GM12891 (cell line): ENCODE results near the gene GOLT1B.

Source experiments
- DNase-seq: peaks from one replicate; pipeline ENCODE4 v3.0.0; 2011; ENCODE audit warnings: low spot score; ENCODE audit not compliant: insufficient read length
- FAIRE-seq: peaks from 2 replicates; lab custom pipeline; 2011; peaks lifted over from hg19 to GRCh38; lab: Jason Lieb, UNC
- PAX5 ChIP-seq: IDR thresholded peaks from 2 replicates; pipeline ENCODE4 v1.6.1; 2011; ENCODE audit warnings: low read length, moderate library complexity, mild to moderate bottlenecking; ENCODE audit not compliant: insufficient read depth, severe bottlenecking
- POLR2A ChIP-seq: IDR thresholded peaks from 2 replicates; pipeline ENCODE4 v1.6.1; 2011; ENCODE audit warnings: low read depth, low read length, control low read depth
- POLR2AphosphoS5 ChIP-seq: IDR thresholded peaks from 2 replicates; pipeline ENCODE4 v1.6.1; 2011; ENCODE audit warnings: low read depth, low read length, control low read depth
- POU2F2 ChIP-seq: IDR thresholded peaks from 2 replicates; pipeline ENCODE4 v1.6.1; 2011; ENCODE audit warnings: low read depth, mild to moderate bottlenecking, control low read depth, low read length, moderate library complexity
- SPI1 ChIP-seq: IDR thresholded peaks from 2 replicates; pipeline ENCODE4 v1.6.1; 2011; ENCODE audit warnings: low read depth, low read length, control low read depth
- TAF1 ChIP-seq: IDR thresholded peaks from 2 replicates; pipeline ENCODE4 v1.6.1; 2011; ENCODE audit warnings: low read depth, low read length, control low read depth

GOLT1B gene

GRCh38 chr12:21541773-21542172 is 40.2 kb downstream of the GOLT1B start:
- DNase-seq: no peak
- no peak for FAIRE-seq
- no peak for TF ChIP-seq POLR2A
- no peak for TF ChIP-seq PAX5
- TF ChIP-seq TAF1: no peak
- TF ChIP-seq SPI1: no peak
- TF ChIP-seq POU2F2: no peak
- TF ChIP-seq POLR2AphosphoS5: no peak

- TF ChIP-seq SPI1: no peak
- no peak for DNase-seq
- FAIRE-seq: no peak
These were observed 40.8 kb downstream of the GOLT1B start for GRCh38 chr12:21542403-21542802.

GRCh38 chr12:21543151-21543550 is 41.6 kb downstream of the GOLT1B start:
- no peak for DNase-seq
- no peak for FAIRE-seq
- no peak for TF ChIP-seq POU2F2
- TF ChIP-seq TAF1: no peak
- no peak for TF ChIP-seq SPI1
- TF ChIP-seq POLR2A: no peak
- no peak for TF ChIP-seq POLR2AphosphoS5
- TF ChIP-seq PAX5: no peak

- no peak for FAIRE-seq
- DNase-seq: no peak
- TF ChIP-seq PAX5: no peak
- no peak for TF ChIP-seq POU2F2
- TF ChIP-seq POLR2A: no peak
- TF ChIP-seq SPI1: no peak
- no peak for TF ChIP-seq POLR2AphosphoS5
- no peak for TF ChIP-seq TAF1
These were observed 44.0 kb downstream of the GOLT1B start for GRCh38 chr12:21545557-21545956.

GRCh38 chr12:21546716-21547115 is 45.1 kb downstream of the GOLT1B start:
- DNase-seq: no peak
- TF ChIP-seq SPI1 (no peak), POLR2A (no peak), TAF1 (no peak), POU2F2 (no peak), PAX5 (no peak), POLR2AphosphoS5 (no peak)
- FAIRE-seq: no peak

- DNase-seq: no peak
- TF ChIP-seq PAX5 (no peak), POLR2AphosphoS5 (no peak), POU2F2 (no peak), POLR2A (no peak), SPI1 (no peak), TAF1 (no peak)
These were observed 45.8 kb downstream of the GOLT1B start for GRCh38 chr12:21547437-21547836.

GRCh38 chr12:21551841-21552465 is 50.4 kb downstream of the GOLT1B start:
- FAIRE-seq (no peak), DNase-seq (no peak)
- TF ChIP-seq PAX5 (no peak), POLR2A (no peak), SPI1 (no peak), TAF1 (no peak), POLR2AphosphoS5 (no peak), POU2F2 (no peak)

More at GRCh38 chr12:21547437-21547836, 45.8 kb downstream of the GOLT1B start:
- FAIRE-seq: no peak

GRCh38 chr12:21552635-21553328 is 51.2 kb downstream of the GOLT1B start:
- FAIRE-seq: no peak
- TF ChIP-seq POLR2A (no peak), PAX5 (no peak), TAF1 (no peak), POLR2AphosphoS5 (no peak), SPI1 (no peak), POU2F2 (no peak)

GRCh38 chr12:21553329-21553675 is 51.7 kb downstream of the GOLT1B start:
- FAIRE-seq (no peak), DNase-seq (no peak)
- no peak for TF ChIP-seq PAX5
- TF ChIP-seq POLR2AphosphoS5: no peak
- TF ChIP-seq TAF1: no peak
- TF ChIP-seq SPI1: no peak
- TF ChIP-seq POU2F2: no peak
- no peak for TF ChIP-seq POLR2A

More at GRCh38 chr12:21552635-21553328, 51.2 kb downstream of the GOLT1B start:
- no peak for DNase-seq

- no peak for DNase-seq
- TF ChIP-seq TAF1 (no peak), SPI1 (no peak), PAX5 (no peak), POLR2A (no peak), POLR2AphosphoS5 (no peak), POU2F2 (no peak)
- no peak for FAIRE-seq
These were observed 56.6 kb downstream of the GOLT1B start for GRCh38 chr12:21558100-21558679.
